Caco-2 (cell line): Measurements from ENCODE around the gene INTS6L. TPM values are rescaled to one million over a fixed set of nuclear protein-coding genes. Genes with fewer than 3 reads are reported as not detected.

Experiments
- Bru-seq: library from RNA; stranded (reverse); fragments of 400-500 nt; gene quantifications from one replicate; lab custom pipeline; 2021; lab: Mats Ljungman, UMichigan
- BruChase-seq, 2 experiments: library from RNA; stranded (reverse); fragments of 400-500 nt; gene quantifications; one replicate each; lab custom pipeline; 2021; lab: Mats Ljungman, UMichigan
- BruUV-seq: library from RNA; stranded (reverse); fragments of 400-500 nt; replicated peaks from 2 replicates; lab custom pipeline; 2021; lab: Mats Ljungman, UMichigan
- CTCF ChIA-PET: fragments of 300-600 bp; sonication (Branson Sonifier 250); formaldehyde crosslinking; loops from one replicate; lab custom pipeline; 2022; ENCODE audit warnings: antibody characterized with exemption; lab: Charles Lee
- POLR2A ChIA-PET: fragments of 300-600 bp; sonication (Branson Sonifier 250); formaldehyde crosslinking; loops from one replicate; lab custom pipeline; 2022; ENCODE audit warnings: antibody characterized with exemption; lab: Charles Lee
- DNase-seq, 2 experiments: peaks; one replicate each; pipeline versions ENCODE4 v3.0.0 to v3.0.0-alpha.2; 2020 to 2022
- H3K27me3 ChIP-seq: replicated peaks from 2 replicates; pipeline ENCODE4 v1.6.0; 2011; ENCODE audit warnings: low read length; ENCODE audit not compliant: control insufficient read depth, insufficient read depth
- H3K36me3 ChIP-seq: 2 replicates; pipeline ENCODE4 v1.5.1; 2011; ENCODE audit warnings: low read length; ENCODE audit not compliant: control insufficient read depth, insufficient read depth
- H3K4me1 ChIP-seq: fragments of 250-450 bp; sonication (Bioruptor Pico); 2 replicates; pipeline ENCODE4 v1.5.1; 2020; ENCODE audit warnings: mild to moderate bottlenecking
- H3K4me3 ChIP-seq: 2 replicates; pipeline ENCODE4 v1.5.1; 2011; ENCODE audit warnings: low read depth, mild to moderate bottlenecking, control low read depth, low read length
- H3K9me3 ChIP-seq: fragments of 250-450 bp; sonication (Bioruptor Pico); 2 replicates; pipeline ENCODE4 v1.5.1; 2020; ENCODE audit warnings: mild to moderate bottlenecking, moderate library complexity
- H3K27ac Mint-ChIP-seq: one replicate; pipeline ENCODE4 v1.8.0; 2022; ENCODE audit warnings: mixed read lengths; ENCODE audit not compliant: unreplicated experiment
- H3K27me3 Mint-ChIP-seq: one replicate; pipeline ENCODE4 v1.8.0; 2022; ENCODE audit warnings: mixed read lengths; ENCODE audit not compliant: insufficient read depth, unreplicated experiment
- H3K36me3 Mint-ChIP-seq: one replicate; pipeline ENCODE4 v1.8.0; 2022; ENCODE audit warnings: mild to moderate bottlenecking, mixed read lengths; ENCODE audit not compliant: insufficient read depth, unreplicated experiment
- H3K4me1 Mint-ChIP-seq: one replicate; pipeline ENCODE4 v1.8.0; 2022; ENCODE audit warnings: low read depth, mixed read lengths; ENCODE audit not compliant: unreplicated experiment
- H3K4me3 Mint-ChIP-seq: one replicate; pipeline ENCODE4 v1.8.0; 2022; ENCODE audit warnings: mild to moderate bottlenecking, moderate library complexity, mixed read lengths; ENCODE audit not compliant: unreplicated experiment
- H3K9me3 Mint-ChIP-seq: one replicate; pipeline ENCODE4 v1.8.0; 2022; ENCODE audit warnings: mixed read lengths; ENCODE audit not compliant: unreplicated experiment
- CTCF ChIP-seq, 2 experiments: fragments of 200-600 bp in 1 of 2; IDR thresholded peaks; 1 replicate in 1 of 2; 2 replicates in 1 of 2; pipeline versions ENCODE4 v1.5.1 to v1.8.0; 2011 to 2022; ENCODE audit warnings: antibody characterized with exemption in 1 of 2, control low read depth in 1 of 2, inconsistent platforms in 1 of 2, low read depth in 1 of 2, low read length in 1 of 2, mild to moderate bottlenecking in 1 of 2, moderate library complexity in 1 of 2; ENCODE audit not compliant: insufficient read depth in 1 of 2, severe bottlenecking in 1 of 2, unreplicated experiment in 1 of 2
- intact Hi-C: fragments of 100-400 bp; cut with micrococcal nuclease; formaldehyde crosslinking; loops from one replicate; pipeline ENCODE4 v1.10.0; 2022; ENCODE audit not compliant: unreplicated experiment
- long read RNA-seq: library from polyadenylated mRNA; stranded (forward); transcript quantifications from one replicate; pipeline ENCODE4 v2.0.0, GENCODE V29; 2022
- total RNA-seq: library from RNA; stranded (reverse); gene quantifications from 2 replicates; pipeline ENCODE4 v1.2.3, GENCODE V29; 2022

INTS6L gene, protein sequence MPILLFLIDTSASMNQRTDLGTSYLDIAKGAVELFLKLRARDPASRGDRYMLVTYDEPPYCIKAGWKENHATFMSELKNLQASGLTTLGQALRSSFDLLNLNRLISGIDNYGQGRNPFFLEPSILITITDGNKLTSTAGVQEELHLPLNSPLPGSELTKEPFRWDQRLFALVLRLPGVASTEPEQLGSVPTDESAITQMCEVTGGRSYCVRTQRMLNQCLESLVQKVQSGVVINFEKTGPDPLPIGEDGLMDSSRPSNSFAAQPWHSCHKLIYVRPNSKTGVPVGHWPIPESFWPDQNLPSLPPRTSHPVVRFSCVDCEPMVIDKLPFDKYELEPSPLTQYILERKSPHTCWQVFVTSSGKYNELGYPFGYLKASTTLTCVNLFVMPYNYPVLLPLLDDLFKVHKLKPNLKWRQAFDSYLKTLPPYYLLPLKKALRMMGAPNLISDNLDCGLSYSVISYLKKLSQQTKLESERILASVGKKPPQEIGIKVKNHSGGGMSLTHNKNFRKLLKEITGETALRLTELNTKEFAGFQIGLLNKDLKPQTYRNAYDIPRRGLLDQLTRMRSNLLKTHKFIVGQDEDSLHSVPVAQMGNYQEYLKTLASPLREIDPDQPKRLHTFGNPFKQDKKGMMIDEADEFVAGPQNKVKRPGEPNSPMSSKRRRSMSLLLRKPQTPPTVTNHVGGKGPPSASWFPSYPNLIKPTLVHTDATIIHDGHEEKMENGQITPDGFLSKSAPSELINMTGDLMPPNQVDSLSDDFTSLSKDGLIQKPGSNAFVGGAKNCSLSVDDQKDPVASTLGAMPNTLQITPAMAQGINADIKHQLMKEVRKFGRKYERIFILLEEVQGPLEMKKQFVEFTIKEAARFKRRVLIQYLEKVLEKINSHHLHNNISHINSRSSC
- 0.61 and 1.0 TPM in 2 replicates for total RNA-seq
- Bru-seq, nascent RNA, result percentile 27 among the genes with signal in this experiment
- BruChase-seq, experiment 1, labeled RNA remaining after a 2-hour chase, result percentile 39 among the genes with signal in this experiment
- percentile 29 among the genes with signal in this experiment for BruChase-seq, experiment 2, labeled RNA remaining after a 6-hour chase
- long read RNA-seq, partial matches to known transcripts, result 0 of 1 reads
- long read RNA-seq, other reads (novel, unspliced or antisense), result 1 of 1 reads

DNA sequence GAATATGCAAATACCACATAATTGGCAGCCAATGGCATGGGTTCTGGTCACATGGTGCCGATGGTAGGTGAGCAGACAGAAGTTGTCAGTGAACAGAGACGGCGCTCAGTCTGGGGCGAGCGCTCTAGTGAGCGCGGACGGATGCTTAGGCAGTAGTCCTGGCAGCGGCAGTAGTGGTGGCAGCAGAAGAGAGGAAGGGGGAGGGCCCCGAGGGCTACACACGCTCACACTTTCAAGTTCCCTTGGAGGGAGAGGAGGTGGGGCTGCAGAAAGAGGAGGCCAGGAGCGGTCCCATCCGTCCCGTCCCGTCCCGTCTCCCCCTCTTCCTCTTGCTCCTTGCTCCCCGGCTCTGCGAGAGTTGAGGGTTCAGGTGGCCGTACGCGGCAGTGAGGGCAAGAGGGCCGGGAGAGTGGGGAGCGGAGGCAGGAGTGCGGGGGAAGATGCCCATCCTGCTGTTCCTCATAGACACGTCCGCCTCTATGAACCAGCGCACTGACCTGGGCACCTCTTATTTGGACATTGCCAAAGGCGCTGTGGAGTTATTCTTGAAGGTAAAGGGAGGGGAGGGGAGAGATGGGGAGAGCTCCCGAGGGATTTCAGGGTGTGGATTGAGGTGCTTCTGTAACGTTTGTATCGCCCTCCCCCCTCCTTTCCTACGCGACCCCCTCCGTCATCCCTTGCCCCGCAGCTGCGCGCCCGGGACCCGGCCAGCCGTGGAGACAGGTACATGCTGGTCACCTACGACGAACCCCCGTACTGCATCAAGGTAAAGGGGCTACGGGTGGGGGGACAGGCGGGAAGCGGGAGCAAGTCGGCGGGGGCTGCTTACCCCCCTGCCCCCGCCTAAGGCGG lies at the start of gene INTS6L:
Gene INTS6L, plus strand, starts transcription at position 108 of the 852 bp plus-strand sequence. Its CDS starts 333 bp downstream, at position 441.
- no peaks in the 10 kb centered on the region for H3K4me1 ChIP-seq
- POLR2A ChIA-PET, result interaction anchor here (0.7 kb wide), 1 partner anchor 1375 kb away, joined by 5 read pairs; no protein-coding TSS in a partner anchor

DNA sequence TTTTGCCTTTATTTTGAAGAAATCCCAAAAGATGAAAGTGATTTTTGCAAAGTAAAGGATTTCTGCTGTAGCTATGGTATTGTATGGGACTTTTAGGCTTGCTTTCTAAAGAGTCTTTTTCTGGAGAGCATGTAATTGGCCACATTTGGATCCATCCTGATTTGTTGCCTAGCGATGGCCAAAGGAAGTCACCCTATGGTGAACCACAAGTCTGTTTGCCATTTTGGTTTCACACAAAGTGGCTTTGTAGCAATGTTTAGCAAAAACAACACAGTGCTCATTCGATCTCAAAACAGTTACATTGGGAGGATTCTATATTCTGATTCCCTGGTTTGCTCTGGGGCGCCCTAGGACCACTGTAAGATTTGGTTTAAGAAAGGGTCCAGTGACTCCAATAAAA lies 44.1 kb upstream of the INTS6L start:
- no peak overlapping the region for H3K4me3 Mint-ChIP-seq
- no peaks in the 10 kb centered on the region for H3K9me3 Mint-ChIP-seq
- H3K36me3 ChIP-seq, result no peaks in the 10 kb centered on the region
- intact Hi-C loops, result loop anchor here (10.0 kb wide), 1 partner anchor 362 kb away; no protein-coding TSS in a partner anchor
- ChIA-PET CTCF (no interaction called here), POLR2A (no interaction called here)
- H3K27ac Mint-ChIP-seq, result no peak overlapping the region
- no TSS peak for BruUV-seq
- H3K4me1 Mint-ChIP-seq, result no peaks in the 10 kb centered on the region
- no peaks in the 10 kb centered on the region for H3K27me3 ChIP-seq
- H3K4me3 ChIP-seq, result no peak overlapping the region
- H3K4me1 ChIP-seq, result no peaks in the 10 kb centered on the region
- H3K36me3 Mint-ChIP-seq, result no peaks in the 10 kb centered on the region
- TF ChIP-seq CTCF (IDR thresholded peaks at IDR 0.05; ENCODE audit: insufficient read depth in 1 of 2, low read depth in 1 of 2, low read length in 1 of 2, severe bottlenecking in 1 of 2, unreplicated experiment in 1 of 2), result no peak
- H3K27me3 Mint-ChIP-seq, result peaks cover 7% of the 10 kb centered on the region
- H3K9me3 ChIP-seq, result no peaks in the 10 kb centered on the region
- no peak for DNase-seq

More for the DNA sequence above, at the start of gene INTS6L:
- H3K4me3 Mint-ChIP-seq, result peak within 1 kb of the TSS; percentile 79
- H3K27ac Mint-ChIP-seq, result peak within 1 kb of the TSS; percentile 70
- H3K27me3 ChIP-seq, result no peaks in the 10 kb centered on the region
- peak; percentile 31 to 57 for DNase-seq
- no peaks in the 10 kb centered on the region for H3K36me3 Mint-ChIP-seq
- H3K4me3 ChIP-seq, result peak within 1 kb of the TSS; percentile 52
- CTCF ChIA-PET, result no interaction called here
- peaks cover 7% of the 10 kb centered on the region for H3K4me1 Mint-ChIP-seq
- BruUV-seq, result no TSS peak
- H3K9me3 ChIP-seq, result no peaks in the 10 kb centered on the region
- TF ChIP-seq CTCF (IDR thresholded peaks at IDR 0.05; ENCODE audit: insufficient read depth in 1 of 2, low read depth in 1 of 2, low read length in 1 of 2, severe bottlenecking in 1 of 2, unreplicated experiment in 1 of 2), result no peak
- no peaks in the 10 kb centered on the region for H3K9me3 Mint-ChIP-seq
- H3K27me3 Mint-ChIP-seq, result peaks cover 10% of the 10 kb centered on the region
- no peaks in the 10 kb centered on the region for H3K36me3 ChIP-seq
- intact Hi-C loops, result no loop called here
